Mucosa of rectum (tissue), 2 donors: ENCODE results near the gene HIRA.
"Not testable (repeated sequence)": the region's sequence is repeated elsewhere in the genome, so short reads cannot be mapped to it uniquely, and the experiment has no call there.

Experiments
- H3K27ac ChIP-seq, 2 donors: one replicate each; pipeline ENCODE4 v1.7.0; 2013; ENCODE audit warnings: inconsistent platforms in 2 of 2, low read depth in 2 of 2, low read length in 2 of 2
- H3K27me3 ChIP-seq, 2 donors: one replicate each; pipeline ENCODE4 v1.7.0; 2013; ENCODE audit warnings: low read length in 2 of 2; ENCODE audit not compliant: control insufficient read depth in 2 of 2, insufficient read depth in 2 of 2
- H3K36me3 ChIP-seq, 2 donors: one replicate each; pipeline ENCODE4 v1.7.0; 2013; ENCODE audit warnings: low read length in 2 of 2; ENCODE audit not compliant: control insufficient read depth in 2 of 2, insufficient read depth in 2 of 2
- H3K4me1 ChIP-seq, 2 donors: one replicate each; pipeline ENCODE4 v1.7.0; 2013; ENCODE audit warnings: low read length in 2 of 2, mild to moderate bottlenecking in 1 of 2; ENCODE audit not compliant: control insufficient read depth in 2 of 2, insufficient read depth in 2 of 2
- H3K4me3 ChIP-seq, 2 donors: one replicate each; pipeline ENCODE4 v1.7.0; 2013; ENCODE audit warnings: low read length in 2 of 2
- H3K9ac ChIP-seq, 2 donors: one replicate each; pipeline ENCODE4 v1.7.0; 2013; ENCODE audit warnings: low read length in 2 of 2, low read depth in 1 of 2, mild to moderate bottlenecking in 1 of 2
- H3K9me3 ChIP-seq, 2 donors: one replicate each; pipeline ENCODE4 v1.7.0; 2013; ENCODE audit warnings: low read length in 2 of 2; ENCODE audit not compliant: control insufficient read depth in 2 of 2
- donor health status: healthy.
- donor health status: Normal muscosa, but diverticular disease.

HIRA gene

DNA sequence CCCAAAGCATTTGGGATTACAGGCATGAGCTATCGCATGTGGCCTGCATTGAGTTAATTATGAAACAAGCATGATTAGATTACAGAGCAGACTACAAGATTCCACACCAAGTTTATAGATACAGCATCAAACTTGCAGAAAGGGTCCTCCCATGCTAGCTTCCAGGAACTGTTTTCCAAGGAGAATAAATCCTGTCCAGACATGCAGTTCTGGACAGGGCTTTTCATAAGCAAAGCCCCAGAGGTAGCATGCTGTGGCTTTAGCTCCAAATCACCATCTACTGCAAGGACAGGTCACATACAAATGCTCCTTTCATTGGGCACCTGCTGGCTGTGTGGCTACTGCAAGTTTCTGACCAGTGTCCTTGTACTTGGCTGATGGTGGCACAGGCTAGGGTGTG lies 57.1 kb downstream of the HIRA start:
- Histone ChIP-seq H3K9ac (no peak overlapping the region), H3K4me1 (no peaks in the 10 kb centered on the region), H3K9me3 (no peaks in the 10 kb centered on the region), H3K36me3 (peaks cover 59 to 67% of the 10 kb centered on the region in 2 donors), H3K27me3 (no peaks in the 10 kb centered on the region), H3K4me3 (no peak overlapping the region), H3K27ac (no peak overlapping the region)

DNA sequence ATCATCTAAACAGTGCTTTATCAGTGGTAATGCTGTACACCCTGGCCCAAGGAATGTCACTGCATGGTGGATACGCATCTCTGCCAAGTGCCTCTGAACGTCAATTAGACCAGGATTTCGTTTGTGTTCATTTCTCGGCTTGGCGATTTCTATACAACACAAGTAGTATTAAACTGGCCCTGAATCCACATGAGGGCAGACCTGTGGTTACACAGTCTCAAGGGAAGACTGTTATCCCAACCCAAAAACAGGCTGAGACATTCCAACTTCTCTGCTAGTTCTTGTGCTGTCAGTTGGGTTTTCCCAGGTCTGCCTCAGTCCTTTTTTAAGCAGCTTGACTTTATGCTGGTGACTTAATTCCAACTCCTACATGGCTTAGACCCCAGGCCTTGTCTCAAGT lies 58.1 kb downstream of the HIRA start:
- Histone ChIP-seq H3K36me3 (peaks cover 67 to 77% of the 10 kb centered on the region in 2 donors), H3K27ac (no peak overlapping the region), H3K4me1 (no peaks in the 10 kb centered on the region), H3K27me3 (no peaks in the 10 kb centered on the region), H3K9ac (no peak overlapping the region), H3K4me3 (no peak overlapping the region), H3K9me3 (no peaks in the 10 kb centered on the region)

DNA sequence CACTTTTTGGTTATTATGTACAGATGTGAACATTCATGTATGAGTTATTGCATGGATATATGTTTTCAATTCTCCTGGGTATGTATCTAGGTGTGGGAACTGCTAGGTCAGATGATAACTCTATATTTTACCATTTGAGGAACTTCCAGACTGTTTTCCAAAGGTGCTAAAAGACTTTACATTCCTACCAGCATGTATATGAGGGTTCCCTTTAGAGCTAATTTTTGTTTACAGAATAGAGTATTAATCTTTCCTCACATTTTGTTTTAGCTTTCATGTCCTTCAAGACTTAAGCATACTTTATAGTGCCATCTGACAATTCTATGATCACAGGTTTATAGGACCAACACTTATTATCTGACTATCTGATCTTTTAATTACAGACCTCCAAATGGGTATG lies 59.6 kb downstream of the HIRA start:
- Histone ChIP-seq H3K36me3 (peaks cover 59 to 66% of the 10 kb centered on the region in 2 donors), H3K9ac (no peak overlapping the region), H3K4me1 (no peaks in the 10 kb centered on the region), H3K27me3 (no peaks in the 10 kb centered on the region), H3K9me3 (no peaks in the 10 kb centered on the region), H3K4me3 (no peak overlapping the region), H3K27ac (no peak overlapping the region)

DNA sequence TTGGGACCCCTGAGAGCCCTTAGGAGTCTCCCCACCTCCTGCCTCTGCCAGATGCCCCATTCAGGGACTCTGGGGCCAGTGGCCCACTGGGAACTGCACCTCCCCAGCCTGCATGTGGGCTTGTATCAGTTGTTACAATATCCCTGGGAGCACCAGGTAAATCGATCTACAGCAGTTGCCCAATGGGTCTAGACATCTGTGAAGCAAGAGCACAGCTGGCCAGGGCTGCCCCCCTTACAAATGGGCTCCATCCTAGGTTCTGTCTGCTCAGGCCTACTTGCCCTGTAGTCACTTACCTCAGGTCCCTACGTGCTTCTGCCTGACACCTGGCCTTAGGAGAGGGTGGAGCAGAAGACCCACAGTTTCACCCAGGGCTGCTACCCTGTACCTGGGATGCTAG lies 62.7 kb downstream of the HIRA start:
- no peak overlapping the region for H3K27ac ChIP-seq
- H3K4me3 ChIP-seq, result no peak overlapping the region
- no peaks in the 10 kb centered on the region for H3K9me3 ChIP-seq
- H3K9ac ChIP-seq, result no peak overlapping the region
- peaks cover 39 to 53% of the 10 kb centered on the region in 2 donors for H3K36me3 ChIP-seq
- H3K4me1 ChIP-seq, result no peaks in the 10 kb centered on the region
- H3K27me3 ChIP-seq, result no peaks in the 10 kb centered on the region

DNA sequence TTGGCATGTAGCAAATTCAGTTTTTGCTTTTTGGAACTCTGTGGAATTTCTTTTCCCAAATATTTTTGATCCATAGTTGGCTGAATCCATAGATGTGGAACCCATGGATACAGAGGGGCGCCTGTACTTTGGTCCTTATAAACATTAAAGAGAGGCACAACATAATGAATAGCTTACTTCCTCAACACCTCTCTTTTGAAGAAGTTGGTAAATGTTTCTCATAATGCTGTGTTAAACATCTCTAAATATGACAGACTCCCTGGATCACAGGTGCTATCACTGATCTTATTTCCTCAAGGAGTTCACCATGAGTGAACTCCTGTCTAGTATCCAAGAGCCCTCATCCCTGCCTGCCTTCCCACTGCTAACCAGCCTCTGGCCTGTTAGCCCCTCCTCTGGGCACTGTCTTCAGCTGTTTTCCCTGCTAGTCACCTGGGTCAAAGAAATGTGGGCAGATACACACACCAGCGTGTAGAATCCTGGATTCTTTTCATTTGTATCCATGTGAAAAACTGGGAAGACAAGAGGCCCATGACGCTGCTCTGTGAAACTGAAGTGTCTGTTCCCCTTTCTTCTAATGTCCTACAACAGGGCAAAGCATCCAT lies 63.7 kb downstream of the HIRA start:
- no peak overlapping the region for H3K4me3 ChIP-seq
- no peaks in the 10 kb centered on the region for H3K9me3 ChIP-seq
- H3K9ac ChIP-seq, result no peak overlapping the region
- H3K4me1 ChIP-seq, result no peaks in the 10 kb centered on the region
- H3K36me3 ChIP-seq, result peaks cover 34 to 52% of the 10 kb centered on the region in 2 donors
- no peak overlapping the region for H3K27ac ChIP-seq
- H3K27me3 ChIP-seq, result no peaks in the 10 kb centered on the region

DNA sequence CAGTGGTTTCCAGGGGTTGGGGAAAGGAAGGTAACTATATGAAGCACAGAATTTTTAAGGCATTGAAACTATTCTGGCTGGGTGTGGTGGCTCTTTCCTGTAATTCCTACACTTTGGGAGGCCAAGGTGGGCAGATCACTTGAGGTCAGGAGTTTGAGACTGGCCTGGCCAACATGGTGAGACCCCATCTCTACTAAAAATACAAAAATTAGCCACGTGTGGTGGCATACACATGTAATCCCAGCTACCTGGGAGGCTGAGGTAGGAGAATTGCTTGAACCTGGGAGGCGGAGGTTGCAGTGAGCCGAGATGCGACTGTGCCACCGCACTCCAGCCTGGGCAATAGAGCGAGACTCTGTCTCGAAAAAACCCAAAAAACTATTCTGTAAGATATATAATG lies 68.0 kb downstream of the HIRA start:
- not testable (repeated sequence) for H3K9ac ChIP-seq, H3K4me3 ChIP-seq, H3K27me3 ChIP-seq, H3K9me3 ChIP-seq, H3K27ac ChIP-seq, H3K4me1 ChIP-seq
- peaks cover 52 to 64% of the 10 kb centered on the region in 2 donors for H3K36me3 ChIP-seq

DNA sequence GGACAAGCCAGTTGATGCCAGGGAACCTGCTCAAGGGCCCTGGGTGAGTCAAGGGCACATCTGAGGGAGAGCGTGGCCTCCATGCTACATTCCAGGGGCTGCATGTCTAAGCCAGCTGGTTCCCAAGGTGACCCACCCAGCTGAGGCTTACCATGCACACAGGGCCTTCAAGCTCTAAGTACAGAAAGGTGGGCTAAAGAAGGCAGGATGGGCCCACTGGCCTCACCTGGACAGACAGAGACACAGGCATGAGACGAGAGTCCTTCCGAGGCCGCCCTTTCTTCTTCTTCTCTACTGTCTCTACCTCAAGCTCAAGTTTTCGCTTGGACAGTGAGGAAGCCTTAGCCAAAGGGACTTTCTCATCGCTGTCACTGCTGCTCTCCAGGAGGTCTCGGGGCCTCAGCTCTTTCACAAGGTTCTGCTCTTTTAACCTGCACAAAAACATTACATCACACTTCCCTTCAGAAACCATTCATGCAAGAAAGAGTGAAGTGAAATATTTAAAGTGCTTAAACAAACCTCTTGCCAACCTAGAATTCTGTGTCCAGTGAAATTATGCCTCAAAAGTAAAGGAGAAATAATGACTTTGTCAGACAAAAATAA lies 69.9 kb downstream of the HIRA start:
- peak overlapping the region in 1 of 2 donors; percentile 25 for H3K27ac ChIP-seq
- H3K4me1 ChIP-seq, result peaks cover 0 to 3% of the 10 kb centered on the region in 2 donors
- H3K9me3 ChIP-seq, result no peaks in the 10 kb centered on the region
- no peak overlapping the region for H3K9ac ChIP-seq
- no peak overlapping the region for H3K4me3 ChIP-seq
- H3K36me3 ChIP-seq, result peaks cover 50 to 76% of the 10 kb centered on the region in 2 donors
- no peaks in the 10 kb centered on the region for H3K27me3 ChIP-seq

DNA sequence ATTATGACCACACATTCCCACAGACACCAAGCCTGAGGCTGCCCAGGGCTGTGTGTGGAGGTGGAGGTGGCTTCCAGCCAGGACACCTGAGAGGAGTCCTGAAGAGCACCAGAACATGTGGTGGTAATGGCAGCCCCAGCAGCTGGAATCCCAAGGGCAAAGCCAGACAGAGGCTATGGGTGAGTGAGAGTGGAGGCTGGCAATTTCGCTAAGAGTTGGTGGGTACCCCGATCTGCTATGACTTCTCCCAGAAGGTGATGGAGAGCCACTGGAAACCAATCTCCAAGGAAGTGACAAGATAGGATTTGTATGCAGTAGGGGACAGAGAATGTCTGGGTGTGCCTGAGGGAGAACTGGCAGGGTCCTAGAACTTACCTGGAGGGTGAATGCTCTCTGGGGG lies 70.7 kb downstream of the HIRA start:
- Histone ChIP-seq H3K27me3 (no peaks in the 10 kb centered on the region), H3K4me1 (peaks cover 0 to 3% of the 10 kb centered on the region in 2 donors), H3K9me3 (no peaks in the 10 kb centered on the region), H3K9ac (no peak overlapping the region), H3K36me3 (peaks cover 58 to 81% of the 10 kb centered on the region in 2 donors), H3K27ac (no peak overlapping the region), H3K4me3 (no peak overlapping the region)

DNA sequence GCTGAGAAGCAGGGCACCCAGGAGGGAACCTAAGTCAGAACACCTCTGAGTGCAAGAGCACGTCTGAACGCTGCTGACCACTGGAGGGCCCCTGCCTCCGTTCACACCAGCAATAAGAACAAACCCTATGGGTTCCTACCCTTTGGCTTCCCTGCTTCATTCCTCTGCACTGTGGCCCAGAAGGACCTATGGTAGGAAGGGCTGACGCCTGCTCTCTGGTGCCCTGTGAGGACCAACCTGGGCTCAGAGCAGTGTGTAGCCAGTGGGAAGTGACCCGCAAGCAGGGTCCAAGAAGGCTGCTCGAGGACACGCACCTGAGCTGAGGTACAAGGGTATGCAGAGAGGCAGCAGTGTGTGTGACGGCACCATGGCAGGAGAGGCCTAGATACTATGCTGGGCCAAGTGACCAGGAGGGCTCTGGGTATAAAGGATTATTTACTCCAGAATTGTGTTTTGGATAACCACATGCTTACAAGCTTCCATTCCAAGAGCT lies 71.2 kb downstream of the HIRA start:
- H3K9me3 ChIP-seq, result no peaks in the 10 kb centered on the region
- H3K36me3 ChIP-seq, result peaks cover 61 to 82% of the 10 kb centered on the region in 2 donors
- H3K9ac ChIP-seq, result no peak overlapping the region
- H3K4me3 ChIP-seq, result no peak overlapping the region
- no peaks in the 10 kb centered on the region for H3K27me3 ChIP-seq
- no peak overlapping the region for H3K27ac ChIP-seq
- peaks cover 0 to 3% of the 10 kb centered on the region in 2 donors for H3K4me1 ChIP-seq

DNA sequence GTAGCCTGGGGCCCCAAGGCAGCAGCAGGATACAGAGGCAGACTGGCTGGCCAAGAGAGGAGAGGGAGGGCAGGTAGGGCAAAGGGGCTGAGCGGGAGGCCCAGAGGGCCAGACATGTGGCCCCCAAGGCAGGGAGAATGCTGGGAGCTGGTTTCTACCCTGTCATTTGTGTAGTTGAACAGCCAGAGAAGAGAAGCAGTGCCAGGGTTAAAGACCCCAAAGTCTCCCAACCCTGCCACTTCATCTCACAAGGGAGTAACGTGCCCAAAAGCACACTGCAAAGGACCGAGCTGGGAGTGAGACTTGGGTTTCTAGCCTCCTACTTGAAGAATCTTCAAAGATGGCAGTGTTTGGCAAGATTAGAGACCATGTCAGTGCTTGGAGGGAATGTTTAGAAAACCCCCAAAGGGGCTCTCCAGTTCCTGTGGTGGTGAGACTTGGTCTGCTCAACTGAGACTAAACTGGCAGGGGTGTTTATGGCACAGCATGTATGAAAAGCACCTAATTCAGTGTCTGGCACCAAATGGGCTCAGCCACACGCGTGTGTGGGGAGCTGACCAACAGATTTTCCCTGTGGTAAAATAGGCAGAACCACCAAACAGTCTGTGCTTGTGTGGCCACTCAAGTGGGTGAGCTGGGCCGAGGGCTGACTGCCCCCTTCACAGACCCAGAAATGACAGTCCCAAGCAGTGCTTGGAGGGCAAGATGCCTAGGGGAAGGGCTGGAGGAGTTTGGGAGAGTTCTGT lies 71.8 kb downstream of the HIRA start:
- Histone ChIP-seq H3K27me3 (no peaks in the 10 kb centered on the region), H3K27ac (no peak overlapping the region), H3K4me3 (no peak overlapping the region), H3K9ac (no peak overlapping the region), H3K4me1 (peaks cover 0 to 3% of the 10 kb centered on the region in 2 donors), H3K9me3 (no peaks in the 10 kb centered on the region), H3K36me3 (peaks cover 56 to 79% of the 10 kb centered on the region in 2 donors)
